HepG2 (cell line): Measurements from ENCODE around the gene CDSN. TPM values are rescaled to one million over a fixed set of nuclear protein-coding genes. Genes with fewer than 3 reads are reported as not detected.
A peak's percentile ranks its signal among the peaks of the same experiment; 100 is the strongest.

ENCODE experiments used
- BORCS8-MEF2B ChIP-seq: sonication (generic); formaldehyde crosslinking; IDR thresholded peaks from 2 replicates; pipeline ENCODE4 v1.8.0; 2022; ENCODE audit warnings: mild to moderate bottlenecking, missing genetic modification reagents
- FOXA1 ChIP-seq, 2 experiments: fragments of 450-650 bp in 1 of 2; sonication (generic) in 1 of 2; formaldehyde crosslinking in 1 of 2; IDR thresholded peaks; 2 replicates each; pipeline versions ENCODE4 v1.4.0 to v1.6.1; 2016 to 2020; ENCODE audit warnings: missing genetic modification reagents in 1 of 2
- HDAC2 ChIP-seq: sonication (generic); formaldehyde crosslinking; IDR thresholded peaks from 2 replicates; pipeline ENCODE4 v1.4.0; 2020; ENCODE audit warnings: missing genetic modification reagents
- MEIS1 ChIP-seq: sonication (generic); formaldehyde crosslinking; IDR thresholded peaks from 2 replicates; pipeline ENCODE4 v1.9.0; 2021; ENCODE audit warnings: mild to moderate bottlenecking, missing genetic modification reagents, moderate library complexity, borderline replicate concordance
- MNT ChIP-seq: fragments of 450-650 bp; IDR thresholded peaks from 2 replicates; pipeline ENCODE4 v1.6.1; 2016
- NR2F6 ChIP-seq, 2 experiments: IDR thresholded peaks; 2 replicates each; pipeline ENCODE4 v1.6.1; 2016; ENCODE audit warnings: antibody characterized with exemption in 1 of 2, mild to moderate bottlenecking in 1 of 2
- PHF20 ChIP-seq: sonication (generic); formaldehyde crosslinking; IDR thresholded peaks from 2 replicates; pipeline ENCODE4 v1.5.0; 2020; ENCODE audit warnings: mild to moderate bottlenecking, missing genetic modification reagents
- PPARG ChIP-seq: conservative IDR thresholded peaks from 2 replicates; pipeline ENCODE4 v1.6.1; 2016; ENCODE audit warnings: missing biosample characterization, missing genetic modification reagents
- SP1 ChIP-seq, 2 experiments: fragments of 450-650 bp in 1 of 2; sonication (generic) in 1 of 2; formaldehyde crosslinking in 1 of 2; IDR thresholded peaks; 2 replicates each; pipeline versions ENCODE4 v1.4.0 to v1.6.1; 2016 to 2020; ENCODE audit warnings: missing genetic modification reagents in 1 of 2
- THAP11 ChIP-seq: IDR thresholded peaks from 2 replicates; pipeline ENCODE4 v1.6.1; 2016; ENCODE audit warnings: missing biosample characterization, missing genetic modification reagents
- ZFYVE20 ChIP-seq: sonication (generic); formaldehyde crosslinking; IDR thresholded peaks from 2 replicates; pipeline ENCODE4 v1.8.0; 2023; ENCODE audit warnings: low read depth, mild to moderate bottlenecking, moderate library complexity, missing genetic modification reagents, borderline replicate concordance
- ZNF383 ChIP-seq: sonication (generic); formaldehyde crosslinking; IDR thresholded peaks from 2 replicates; pipeline ENCODE4 v1.4.0; 2020; ENCODE audit warnings: missing genetic modification reagents, mild to moderate bottlenecking, borderline replicate concordance
- ZNF597 ChIP-seq: sonication (generic); formaldehyde crosslinking; IDR thresholded peaks from 2 replicates; pipeline ENCODE4 v1.5.0; 2020; ENCODE audit warnings: missing genetic modification reagents
- ZNF768 ChIP-seq: sonication (generic); formaldehyde crosslinking; IDR thresholded peaks from 2 replicates; pipeline ENCODE4 v1.4.0; 2020; ENCODE audit warnings: missing genetic modification reagents
- ZNF83 ChIP-seq: sonication (generic); formaldehyde crosslinking; IDR thresholded peaks from 2 replicates; pipeline ENCODE4 v1.4.0; 2020; ENCODE audit warnings: missing genetic modification reagents, mild to moderate bottlenecking, borderline replicate concordance
- polyA plus RNA-seq, 8 experiments: library from polyadenylated mRNA; depleted of rRNA in 3 of 8; stranded (reverse) in 7 of 8; unstranded in 1 of 8; fragments of >200 nt; fragmentation: Illumina TruSeq in 4 of 8; extraction: Trizol in 4 of 8; gene quantifications; 2 replicates each; pipeline versions ENCODE4 v1.2.1 to v1.2.3, GENCODE V29; 2011 to 2016; ENCODE audit warnings: low read depth in 4 of 8, missing spikeins in 1 of 8, mixed read lengths in 1 of 8; ENCODE audit not compliant: insufficient read depth in 1 of 8
- total RNA-seq, 5 experiments: library from RNA; depleted of rRNA; stranded (reverse); fragments of >200 nt; fragmentation: Illumina TruSeq; extraction: Trizol; gene quantifications; 2 replicates each; pipeline ENCODE4 v1.2.3, GENCODE V29; 2016; ENCODE audit warnings: low read depth in 1 of 5
- TF ChIP-seq, protein P1 (sequence below): conservative IDR thresholded peaks from 2 replicates; pipeline ENCODE4 v1.6.1; 2018; ENCODE audit warnings: missing genetic modification reagents
- TF ChIP-seq, protein P2 (sequence below): sonication (generic); formaldehyde crosslinking; IDR thresholded peaks from 2 replicates; pipeline ENCODE4 v1.4.0; 2020; ENCODE audit warnings: missing genetic modification reagents, borderline replicate concordance
- TF ChIP-seq, protein P3 (sequence below): sonication (generic); formaldehyde crosslinking; IDR thresholded peaks from 2 replicates; pipeline ENCODE4 v1.5.0; 2020; ENCODE audit warnings: mild to moderate bottlenecking, missing genetic modification reagents

CDSN gene
- total and polyA plus RNA-seq, 2 of the 13 experiments (the other 11 are each of a cell fraction or from before 2014, with no cell fraction given), result not detected

- peak; percentile 29; the same call in 1 of the 2 replicates for TF ChIP-seq HDAC2
- TF ChIP-seq PPARG (CRISPR knock-in tag), result 0 out of 2 replicates have a peak, but pooled peaks have one; percentile 10
- TF ChIP-seq ZNF597 (CRISPR knock-in tag), result peak; percentile 65; the same call in 1 of the 2 replicates
- TF ChIP-seq MNT, result no peak
- TF ChIP-seq, protein P1, sequence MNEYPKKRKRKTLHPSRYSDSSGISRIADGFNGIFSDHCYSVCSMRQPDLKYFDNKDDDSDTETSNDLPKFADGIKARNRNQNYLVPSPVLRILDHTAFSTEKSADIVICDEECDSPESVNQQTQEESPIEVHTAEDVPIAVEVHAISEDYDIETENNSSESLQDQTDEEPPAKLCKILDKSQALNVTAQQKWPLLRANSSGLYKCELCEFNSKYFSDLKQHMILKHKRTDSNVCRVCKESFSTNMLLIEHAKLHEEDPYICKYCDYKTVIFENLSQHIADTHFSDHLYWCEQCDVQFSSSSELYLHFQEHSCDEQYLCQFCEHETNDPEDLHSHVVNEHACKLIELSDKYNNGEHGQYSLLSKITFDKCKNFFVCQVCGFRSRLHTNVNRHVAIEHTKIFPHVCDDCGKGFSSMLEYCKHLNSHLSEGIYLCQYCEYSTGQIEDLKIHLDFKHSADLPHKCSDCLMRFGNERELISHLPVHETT (CRISPR knock-in tag), result no peak
- peak; percentile 6 for TF ChIP-seq PHF20 (CRISPR knock-in tag)
- no peak for TF ChIP-seq ZNF83 (CRISPR knock-in tag)
- no peak for TF ChIP-seq ZNF383 (CRISPR knock-in tag)
- TF ChIP-seq, protein P2, sequence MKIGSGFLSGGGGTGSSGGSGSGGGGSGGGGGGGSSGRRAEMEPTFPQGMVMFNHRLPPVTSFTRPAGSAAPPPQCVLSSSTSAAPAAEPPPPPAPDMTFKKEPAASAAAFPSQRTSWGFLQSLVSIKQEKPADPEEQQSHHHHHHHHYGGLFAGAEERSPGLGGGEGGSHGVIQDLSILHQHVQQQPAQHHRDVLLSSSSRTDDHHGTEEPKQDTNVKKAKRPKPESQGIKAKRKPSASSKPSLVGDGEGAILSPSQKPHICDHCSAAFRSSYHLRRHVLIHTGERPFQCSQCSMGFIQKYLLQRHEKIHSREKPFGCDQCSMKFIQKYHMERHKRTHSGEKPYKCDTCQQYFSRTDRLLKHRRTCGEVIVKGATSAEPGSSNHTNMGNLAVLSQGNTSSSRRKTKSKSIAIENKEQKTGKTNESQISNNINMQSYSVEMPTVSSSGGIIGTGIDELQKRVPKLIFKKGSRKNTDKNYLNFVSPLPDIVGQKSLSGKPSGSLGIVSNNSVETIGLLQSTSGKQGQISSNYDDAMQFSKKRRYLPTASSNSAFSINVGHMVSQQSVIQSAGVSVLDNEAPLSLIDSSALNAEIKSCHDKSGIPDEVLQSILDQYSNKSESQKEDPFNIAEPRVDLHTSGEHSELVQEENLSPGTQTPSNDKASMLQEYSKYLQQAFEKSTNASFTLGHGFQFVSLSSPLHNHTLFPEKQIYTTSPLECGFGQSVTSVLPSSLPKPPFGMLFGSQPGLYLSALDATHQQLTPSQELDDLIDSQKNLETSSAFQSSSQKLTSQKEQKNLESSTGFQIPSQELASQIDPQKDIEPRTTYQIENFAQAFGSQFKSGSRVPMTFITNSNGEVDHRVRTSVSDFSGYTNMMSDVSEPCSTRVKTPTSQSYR, result no peak
- TF ChIP-seq, protein P3, sequence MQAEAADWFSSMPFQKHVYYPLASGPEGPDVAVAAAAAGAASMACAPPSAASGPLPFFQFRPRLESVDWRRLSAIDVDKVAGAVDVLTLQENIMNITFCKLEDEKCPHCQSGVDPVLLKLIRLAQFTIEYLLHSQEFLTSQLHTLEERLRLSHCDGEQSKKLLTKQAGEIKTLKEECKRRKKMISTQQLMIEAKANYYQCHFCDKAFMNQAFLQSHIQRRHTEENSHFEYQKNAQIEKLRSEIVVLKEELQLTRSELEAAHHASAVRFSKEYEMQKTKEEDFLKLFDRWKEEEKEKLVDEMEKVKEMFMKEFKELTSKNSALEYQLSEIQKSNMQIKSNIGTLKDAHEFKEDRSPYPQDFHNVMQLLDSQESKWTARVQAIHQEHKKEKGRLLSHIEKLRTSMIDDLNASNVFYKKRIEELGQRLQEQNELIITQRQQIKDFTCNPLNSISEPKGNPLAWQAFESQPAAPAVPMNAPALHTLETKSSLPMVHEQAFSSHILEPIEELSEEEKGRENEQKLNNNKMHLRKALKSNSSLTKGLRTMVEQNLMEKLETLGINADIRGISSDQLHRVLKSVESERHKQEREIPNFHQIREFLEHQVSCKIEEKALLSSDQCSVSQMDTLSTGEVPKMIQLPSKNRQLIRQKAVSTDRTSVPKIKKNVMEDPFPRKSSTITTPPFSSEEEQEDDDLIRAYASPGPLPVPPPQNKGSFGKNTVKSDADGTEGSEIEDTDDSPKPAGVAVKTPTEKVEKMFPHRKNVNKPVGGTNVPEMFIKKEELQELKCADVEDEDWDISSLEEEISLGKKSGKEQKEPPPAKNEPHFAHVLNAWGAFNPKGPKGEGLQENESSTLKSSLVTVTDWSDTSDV (CRISPR knock-in tag), result peak; percentile 45; the same call in 1 of the 2 replicates
- 0 out of 2 replicates have a peak, but pooled peaks have one; percentile 18 for TF ChIP-seq BORCS8-MEF2B (CRISPR knock-in tag)
- TF ChIP-seq ZNF768 (CRISPR knock-in tag), result no peak
- no peak for TF ChIP-seq ZFYVE20 (CRISPR knock-in tag)
- no peak for TF ChIP-seq THAP11 (CRISPR knock-in tag)
- no peak for TF ChIP-seq MEIS1 (CRISPR knock-in tag)
- TF ChIP-seq FOXA1 (IDR thresholded peaks at IDR 0.05), result no peak
- TF ChIP-seq FOXA1 (CRISPR knock-in tag; IDR thresholded peaks at IDR 0.05), result no peak
- TF ChIP-seq NR2F6 (IDR thresholded peaks at IDR 0.05), result no peak
- no peak for TF ChIP-seq NR2F6 (CRISPR knock-in tag; IDR thresholded peaks at IDR 0.05)
- no peak for TF ChIP-seq SP1 (IDR thresholded peaks at IDR 0.05)
- peak; percentile 13; the same call in 1 of the 2 replicates for TF ChIP-seq SP1 (CRISPR knock-in tag; IDR thresholded peaks at IDR 0.05)
Observed at GRCh38 chr6:31158863-31159855, 38.9 kb upstream of the CDSN start (continued).
